Measurements from ENCODE around the gene THOP1. TPM values are rescaled to one million over a fixed set of nuclear protein-coding genes. Genes with fewer than 3 reads are reported as not detected.
A peak's percentile ranks its signal among the peaks of the same experiment; 100 is the strongest.

Gene THOP1
- polyA plus RNA-seq, 3 donors = 13.4 to 17.6 (median 14.6) TPM

GRCh38 chr19:2809387-2810140 lies 24.3 kb downstream of the THOP1 start:
- no peak for TF ChIP-seq CTCF (IDR thresholded peaks at IDR 0.05)
- no peaks in the 10 kb centered on the region for H3K27me3 ChIP-seq (ENCODE audit: control insufficient read depth in 2 of 2, insufficient read depth in 2 of 2, low read length in 2 of 2)
- no peak overlapping the region for H3K27ac ChIP-seq (ENCODE audit: low read depth in 1 of 2, low read length in 2 of 2)
- H3K4me3 ChIP-seq (replicated peaks in 1 of 3; ENCODE audit: low read depth in 2 of 3, low read length in 3 of 3) = no peak overlapping the region
- H3K79me2 ChIP-seq (ENCODE audit: insufficient read depth, low read length) = no peaks in the 10 kb centered on the region
- peaks cover 25 to 57% of the 10 kb centered on the region in 2 donors for H3K36me3 Mint-ChIP-seq
- H3K4me1 Mint-ChIP-seq = no peaks in the 10 kb centered on the region
- H3K9me3 ChIP-seq (replicated peaks in 1 of 2; ENCODE audit: control insufficient read depth in 1 of 2, insufficient read depth in 1 of 2, low read length in 2 of 2) = no peaks in the 10 kb centered on the region
- H3K9ac ChIP-seq (ENCODE audit: insufficient read depth, low read length, poor library complexity, severe bottlenecking) = no peak overlapping the region
- H2AFZ ChIP-seq (ENCODE audit: insufficient read depth, low read depth, low read length, poor library complexity, severe bottlenecking) = no peak overlapping the region
- H4K20me1 ChIP-seq (ENCODE audit: insufficient read depth, low read length) = no peaks in the 10 kb centered on the region
- peaks cover 0 to 2% (median 0%) of the 10 kb centered on the region in 3 donors for H3K27me3 Mint-ChIP-seq (ENCODE audit: low read depth in 3 of 3)
- H3K9me3 Mint-ChIP-seq = peaks cover 0 to 2% (median 0%) of the 10 kb centered on the region in 7 donors
- peaks cover 29 to 37% of the 10 kb centered on the region in 2 donors for H3K36me3 ChIP-seq (replicated peaks in 1 of 2; ENCODE audit: control insufficient read depth in 1 of 2, insufficient read depth in 2 of 2, low read length in 2 of 2)
- no peak overlapping the region for H3K4me3 Mint-ChIP-seq
- 96% methylated on average over 37 of the region's 37 CpGs for WGBS (ENCODE audit: insufficient coverage)
- intact Hi-C loops (cut with micrococcal nuclease) = loop anchor here in 1 of 2 donors (5.0 kb wide), 1 partner anchor 58 kb away; the partner anchor contains the start of gene ZNF556
- H3K4me2 ChIP-seq (replicated peaks; ENCODE audit: extremely low read depth, low read length, poor library complexity, severe bottlenecking) = no peak overlapping the region
- H3K27ac Mint-ChIP-seq = no peak overlapping the region
- DNase-seq = no peak
- no peaks in the 10 kb centered on the region for H3K4me1 ChIP-seq (ENCODE audit: control insufficient read depth in 1 of 2, insufficient read depth in 2 of 2, low read length in 2 of 2)

GRCh38 chr19:2810141-2811091 lies 25.1 kb downstream of the THOP1 start:
- Mint-ChIP-seq H3K27ac (peak overlapping the region in 1 of 7 donors; percentile 71), H3K4me3 (no peak overlapping the region), H3K4me1 (no peaks in the 10 kb centered on the region), H3K36me3 (peaks cover 23 to 48% of the 10 kb centered on the region in 2 donors), H3K9me3 (peaks cover 0 to 2% (median 0%) of the 10 kb centered on the region in 7 donors), H3K27me3 (ENCODE audit: low read depth in 3 of 3) (peaks cover 0 to 2% (median 0%) of the 10 kb centered on the region in 3 donors)
- Histone ChIP-seq H3K4me1 (ENCODE audit: control insufficient read depth in 1 of 2, insufficient read depth in 2 of 2, low read length in 2 of 2) (no peaks in the 10 kb centered on the region), H3K27me3 (ENCODE audit: control insufficient read depth in 2 of 2, insufficient read depth in 2 of 2, low read length in 2 of 2) (no peaks in the 10 kb centered on the region), H2AFZ (ENCODE audit: insufficient read depth, low read depth, low read length, poor library complexity, severe bottlenecking) (no peak overlapping the region), H3K9ac (ENCODE audit: insufficient read depth, low read length, poor library complexity, severe bottlenecking) (no peak overlapping the region), H3K36me3 (replicated peaks in 1 of 2; ENCODE audit: control insufficient read depth in 1 of 2, insufficient read depth in 2 of 2, low read length in 2 of 2) (peaks cover 24 to 28% of the 10 kb centered on the region in 2 donors), H3K79me2 (ENCODE audit: insufficient read depth, low read length) (no peaks in the 10 kb centered on the region), H3K9me3 (replicated peaks in 1 of 2; ENCODE audit: control insufficient read depth in 1 of 2, insufficient read depth in 1 of 2, low read length in 2 of 2) (no peaks in the 10 kb centered on the region), H3K4me3 (replicated peaks in 1 of 3; ENCODE audit: low read depth in 2 of 3, low read length in 3 of 3) (no peak overlapping the region), H3K4me2 (replicated peaks; ENCODE audit: extremely low read depth, low read length, poor library complexity, severe bottlenecking) (no peak overlapping the region), H4K20me1 (ENCODE audit: insufficient read depth, low read length) (no peaks in the 10 kb centered on the region), H3K27ac (ENCODE audit: low read depth in 1 of 2, low read length in 2 of 2) (no peak overlapping the region)
- intact Hi-C loops (cut with micrococcal nuclease) = loop anchor here in 1 of 2 donors (5.0 kb wide), 1 partner anchor 57 kb away; the partner anchor contains the start of gene ZNF556
- no peak for TF ChIP-seq CTCF (IDR thresholded peaks at IDR 0.05)
- 98% methylated on average over 45 of the region's 58 CpGs for WGBS (ENCODE audit: insufficient coverage)
- no peak for DNase-seq
